Activated naive CD4-positive, alpha-beta T cell (primary cell): ENCODE results near the gene TUT7.
"Not testable (repeated sequence)": the region's sequence is repeated elsewhere in the genome, so short reads cannot be mapped to it uniquely, and the experiment has no call there.

Source experiments
- DNase-seq, 4 experiments: peaks; one replicate each; lab custom pipeline; 2025; lab: John Stamatoyannopoulos, UW

TUT7 gene

GRCh38 chr9:86303316-86303975, 50.8 kb downstream of the TUT7 start:
- no peak for DNase-seq

- DNase-seq = no peak
Observed at GRCh38 chr9:86301686-86302085, 52.5 kb downstream of the TUT7 start.

- no peak for DNase-seq
Observed at GRCh38 chr9:86300701-86301100, 53.5 kb downstream of the TUT7 start.

GRCh38 chr9:86298873-86299272, 55.3 kb downstream of the TUT7 start:
- DNase-seq = no peak

- DNase-seq = not testable (repeated sequence)
Observed at GRCh38 chr9:86290341-86290740, 63.9 kb downstream of the TUT7 start.

- DNase-seq = no peak
Observed at GRCh38 chr9:86288499-86289198, 65.6 kb downstream of the TUT7 start.

- no peak for DNase-seq
Observed at GRCh38 chr9:86287013-86287412, 67.2 kb downstream of the TUT7 start.

- DNase-seq = no peak
Observed at GRCh38 chr9:86286278-86286677, 67.9 kb downstream of the TUT7 start.

- DNase-seq = no peak
Observed at GRCh38 chr9:86285261-86285660, 68.9 kb downstream of the TUT7 start.

- no peak for DNase-seq
Observed at GRCh38 chr9:86282979-86283535, 71.2 kb downstream of the TUT7 start.

GRCh38 chr9:86282077-86282978, 71.9 kb downstream of the TUT7 start, which contains the start of gene ISCA1:
TSS of gene ISCA1 (minus strand) at chr9:86282538. CDS start at chr9:86282458, 80 bp downstream.
- DNase-seq = peak; percentile 90 to 98 (median 96)

- DNase-seq = no peak
Observed at GRCh38 chr9:86281593-86282076, 72.6 kb downstream of the TUT7 start.

GRCh38 chr9:86280580-86280979, 73.6 kb downstream of the TUT7 start:
- DNase-seq = no peak

- DNase-seq = no peak
Observed at GRCh38 chr9:86279839-86280238, 74.4 kb downstream of the TUT7 start.

- DNase-seq = no peak
Observed at GRCh38 chr9:86277072-86277471, 77.1 kb downstream of the TUT7 start.

- no peak for DNase-seq
Observed at GRCh38 chr9:86275962-86276361, 78.2 kb downstream of the TUT7 start.

GRCh38 chr9:86274821-86275643, 79.2 kb downstream of the TUT7 start:
- no peak for DNase-seq

GRCh38 chr9:86272221-86272620, 82.0 kb downstream of the TUT7 start:
- DNase-seq = no peak

- DNase-seq = no peak
Observed at GRCh38 chr9:86263876-86264275, 90.3 kb downstream of the TUT7 start.

GRCh38 chr9:86262492-86262891, 91.7 kb downstream of the TUT7 start:
- no peak for DNase-seq

- no peak for DNase-seq
Observed at GRCh38 chr9:86259557-86259956, 94.7 kb downstream of the TUT7 start, which contains the start of gene C9orf153. TSS of gene C9orf153 (minus strand) at chr9:86259657. CDS start at chr9:86229603, 30,054 bp downstream.
